Upper lobe of left lung (tissue), 6 donors: ENCODE data around the gene TRNP1. TPM values are rescaled to one million over a fixed set of nuclear protein-coding genes. Genes with fewer than 3 reads are reported as not detected.

Experiments
- total RNA-seq, 6 donors: library from RNA; depleted of rRNA in 4 of 6; stranded (reverse); fragments of >200 nt in 4 of 6; gene quantifications; one replicate each; pipeline versions ENCODE4 v1.1.0 to v1.2.1, GENCODE V29; 2016 to 2021
- donor health status: DM: no; HTN: no; CAD: no; lungs with moderate emphysema.
- donor health status: DM: no; HTN: yes; CAD: no; lungs with severe emphysema.

Gene TRNP1
- total RNA-seq, 6 donors from 2014 or later, result 9.1 to 38.0 (median 26.0) TPM

Other genes starting within 250 kb of the TRNP1 start
- 10 to 100 TPM; 11.9 to 25.1 (median 17.5) TPM for gene PIGV, start 205.7 kb upstream of the TRNP1 start, total RNA-seq
- gene ZDHHC18, start 167.0 kb upstream of the TRNP1 start, total RNA-seq, result 10 to 100 TPM; 18.9 to 35.9 (median 24.9) TPM
- 100 to 1,000 TPM in 2 of 6 donors, 10 to 100 TPM in 4; 21.0 to 129 (median 70.1) TPM for gene SFN, start 130.5 kb upstream of the TRNP1 start, total RNA-seq
- gene GPN2, start 103.4 kb upstream of the TRNP1 start, total RNA-seq, result 10 to 100 TPM; 10.1 to 29.6 (median 18.5) TPM
- gene GPATCH3, start 93.2 kb upstream of the TRNP1 start, total RNA-seq, result 10 to 100 TPM in 4 of 6 donors, 1 to 10 TPM in 2; 9.4 to 20.8 (median 14.9) TPM
- 1 to 10 TPM in 4 of 6 donors, under 1 TPM in 1, not detected in 1; 0.89 to 8.8 (median 2.4) TPM for gene NR0B2, start 79.7 kb upstream of the TRNP1 start, total RNA-seq
- gene NUDC, start 71.9 kb upstream of the TRNP1 start, total RNA-seq, result 10 to 100 TPM; 41.9 to 81.2 (median 60.2) TPM
- 10 to 100 TPM in 4 of 6 donors, 1 to 10 TPM in 2; 7.7 to 23.3 (median 11.8) TPM for gene KDF1, start 33.2 kb upstream of the TRNP1 start, total RNA-seq
- gene TENT5B, start 19.2 kb downstream of the TRNP1 start, total RNA-seq, result 100 to 1,000 TPM in 1 of 6 donors, 10 to 100 TPM in 5; 10.5 to 124 (median 43.1) TPM
- 10 to 100 TPM; 18.1 to 51.4 (median 31.5) TPM for gene SLC9A1, start 161.4 kb downstream of the TRNP1 start, total RNA-seq
- gene WDTC1, start 240.9 kb downstream of the TRNP1 start, total RNA-seq, result 10 to 100 TPM; 43.5 to 75.0 (median 51.8) TPM